ENCODE measurements around the gene POU2AF1. TPM values are rescaled to one million over a fixed set of nuclear protein-coding genes. Genes with fewer than 3 reads are reported as not detected.

POU2AF1 gene
- total RNA-seq, 1 experiment from 2014 or later: not detected

DNA sequence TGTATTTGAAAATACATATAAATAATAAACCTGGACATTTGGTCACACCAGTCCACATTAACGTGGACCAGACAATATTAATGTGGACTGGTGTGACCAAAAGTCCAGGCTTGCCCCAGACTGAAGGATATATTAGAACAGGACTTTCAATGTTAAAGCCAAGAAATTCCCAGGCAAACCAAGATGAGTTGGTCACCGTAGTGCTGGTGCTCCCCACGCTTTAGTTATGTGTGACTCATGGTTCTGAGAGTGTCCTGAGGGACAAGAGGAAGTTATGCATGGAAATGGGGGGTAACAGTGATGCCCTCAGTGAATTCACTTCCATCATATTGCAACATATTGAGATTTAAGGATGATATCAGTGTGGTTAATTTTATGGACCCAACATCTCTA, 31.4 kb downstream of the POU2AF1 start:
- no peaks in the 10 kb centered on the region for H3K4me1 Mint-ChIP-seq (ENCODE audit: low read depth, unreplicated experiment)
- DNase-seq: no peak
- H3K27me3 Mint-ChIP-seq (ENCODE audit: unreplicated experiment): no peaks in the 10 kb centered on the region
- no peak overlapping the region for H3K4me3 Mint-ChIP-seq (ENCODE audit: low read depth, unreplicated experiment)
- intact Hi-C loops (cut with micrococcal nuclease; ENCODE audit: unreplicated experiment): no loop called here
- H3K36me3 Mint-ChIP-seq (ENCODE audit: insufficient read depth, unreplicated experiment): no peaks in the 10 kb centered on the region
- TF ChIP-seq, protein P1, sequence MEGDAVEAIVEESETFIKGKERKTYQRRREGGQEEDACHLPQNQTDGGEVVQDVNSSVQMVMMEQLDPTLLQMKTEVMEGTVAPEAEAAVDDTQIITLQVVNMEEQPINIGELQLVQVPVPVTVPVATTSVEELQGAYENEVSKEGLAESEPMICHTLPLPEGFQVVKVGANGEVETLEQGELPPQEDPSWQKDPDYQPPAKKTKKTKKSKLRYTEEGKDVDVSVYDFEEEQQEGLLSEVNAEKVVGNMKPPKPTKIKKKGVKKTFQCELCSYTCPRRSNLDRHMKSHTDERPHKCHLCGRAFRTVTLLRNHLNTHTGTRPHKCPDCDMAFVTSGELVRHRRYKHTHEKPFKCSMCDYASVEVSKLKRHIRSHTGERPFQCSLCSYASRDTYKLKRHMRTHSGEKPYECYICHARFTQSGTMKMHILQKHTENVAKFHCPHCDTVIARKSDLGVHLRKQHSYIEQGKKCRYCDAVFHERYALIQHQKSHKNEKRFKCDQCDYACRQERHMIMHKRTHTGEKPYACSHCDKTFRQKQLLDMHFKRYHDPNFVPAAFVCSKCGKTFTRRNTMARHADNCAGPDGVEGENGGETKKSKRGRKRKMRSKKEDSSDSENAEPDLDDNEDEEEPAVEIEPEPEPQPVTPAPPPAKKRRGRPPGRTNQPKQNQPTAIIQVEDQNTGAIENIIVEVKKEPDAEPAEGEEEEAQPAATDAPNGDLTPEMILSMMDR (IDR thresholded peaks at IDR 0.05; ENCODE audit: unreplicated experiment): no peak
- no peaks in the 10 kb centered on the region for H3K9me3 Mint-ChIP-seq (ENCODE audit: low read depth, unreplicated experiment)
- H3K27ac Mint-ChIP-seq (ENCODE audit: unreplicated experiment): no peak overlapping the region
- CTCF ChIA-PET: no interaction called here
- no TSS peak for BruUV-seq (replicated peaks)

DNA sequence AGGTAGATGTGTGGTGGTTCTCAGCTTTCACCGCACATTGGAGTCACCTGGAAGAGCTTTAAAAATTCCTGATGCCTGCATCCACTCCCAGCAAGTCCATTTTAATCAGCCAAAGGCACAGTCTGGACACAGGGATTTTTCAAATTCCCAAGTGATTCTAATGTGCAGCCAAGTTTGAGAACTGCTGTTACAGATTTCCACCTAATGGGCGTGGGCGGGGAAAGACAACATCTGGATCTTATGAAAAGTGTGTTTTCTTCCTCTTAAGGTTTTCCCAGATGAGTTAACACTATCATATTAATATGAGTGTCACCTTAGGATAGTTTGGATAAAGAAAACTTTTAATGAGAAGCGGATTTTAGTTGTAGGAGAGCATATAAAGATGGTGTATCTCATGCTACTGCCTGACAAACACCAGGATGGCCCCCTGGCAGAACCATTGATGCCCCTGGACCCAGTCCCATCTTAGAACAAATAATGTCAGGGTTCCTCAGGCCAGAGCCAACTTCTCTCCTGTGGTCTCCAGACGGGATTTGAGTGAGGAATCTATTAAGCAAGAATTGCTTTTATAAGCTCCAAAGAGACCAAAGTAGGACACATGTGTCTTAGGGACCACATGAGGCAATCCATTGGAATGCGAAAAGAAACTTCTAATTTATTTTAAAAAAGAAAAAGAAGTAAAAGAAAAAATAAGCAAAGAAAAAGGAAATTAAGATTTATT, 31.9 kb downstream of the POU2AF1 start:
- intact Hi-C loops (cut with micrococcal nuclease; ENCODE audit: unreplicated experiment): no loop called here
- CTCF ChIA-PET: no interaction called here
- no peaks in the 10 kb centered on the region for H3K27me3 Mint-ChIP-seq (ENCODE audit: unreplicated experiment)
- no peak overlapping the region for H3K27ac Mint-ChIP-seq (ENCODE audit: unreplicated experiment)
- DNase-seq: no peak
- no peaks in the 10 kb centered on the region for H3K36me3 Mint-ChIP-seq (ENCODE audit: insufficient read depth, unreplicated experiment)
- no peak overlapping the region for H3K4me3 Mint-ChIP-seq (ENCODE audit: low read depth, unreplicated experiment)
- TF ChIP-seq, protein P1 (IDR thresholded peaks at IDR 0.05; ENCODE audit: unreplicated experiment): no peak
- no TSS peak for BruUV-seq (replicated peaks)
- no peaks in the 10 kb centered on the region for H3K4me1 Mint-ChIP-seq (ENCODE audit: low read depth, unreplicated experiment)
- no peaks in the 10 kb centered on the region for H3K9me3 Mint-ChIP-seq (ENCODE audit: low read depth, unreplicated experiment)

DNA sequence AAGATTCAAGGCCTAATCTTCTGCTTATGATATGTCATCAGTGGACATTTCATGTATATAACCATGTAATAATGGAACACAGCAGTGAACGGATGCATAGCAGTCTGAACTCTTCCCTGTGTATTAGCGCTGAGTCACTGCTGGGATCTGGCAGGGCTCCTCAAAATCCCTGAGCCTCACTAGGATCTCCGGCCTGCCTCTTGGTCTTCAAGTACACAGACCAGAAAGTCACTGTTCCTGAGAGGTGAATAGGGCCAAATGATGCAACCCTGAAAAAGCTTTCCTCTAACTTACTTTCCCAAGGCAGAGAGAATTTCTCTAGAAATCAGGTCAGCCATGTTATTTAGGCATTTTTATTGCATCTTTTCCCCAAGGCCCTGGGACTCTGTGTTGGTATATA, 35.0 kb downstream of the POU2AF1 start:
- Mint-ChIP-seq H3K4me3 (ENCODE audit: low read depth, unreplicated experiment) (no peak overlapping the region), H3K27ac (ENCODE audit: unreplicated experiment) (no peak overlapping the region), H3K9me3 (ENCODE audit: low read depth, unreplicated experiment) (peaks cover 4% of the 10 kb centered on the region), H3K36me3 (ENCODE audit: insufficient read depth, unreplicated experiment) (no peaks in the 10 kb centered on the region), H3K4me1 (ENCODE audit: low read depth, unreplicated experiment) (no peaks in the 10 kb centered on the region), H3K27me3 (ENCODE audit: unreplicated experiment) (no peaks in the 10 kb centered on the region)
- intact Hi-C loops (cut with micrococcal nuclease; ENCODE audit: unreplicated experiment): no loop called here
- BruUV-seq (replicated peaks): no TSS peak
- DNase-seq: no peak
- TF ChIP-seq, protein P1 (IDR thresholded peaks at IDR 0.05; ENCODE audit: unreplicated experiment): no peak
- CTCF ChIA-PET: no interaction called here

DNA sequence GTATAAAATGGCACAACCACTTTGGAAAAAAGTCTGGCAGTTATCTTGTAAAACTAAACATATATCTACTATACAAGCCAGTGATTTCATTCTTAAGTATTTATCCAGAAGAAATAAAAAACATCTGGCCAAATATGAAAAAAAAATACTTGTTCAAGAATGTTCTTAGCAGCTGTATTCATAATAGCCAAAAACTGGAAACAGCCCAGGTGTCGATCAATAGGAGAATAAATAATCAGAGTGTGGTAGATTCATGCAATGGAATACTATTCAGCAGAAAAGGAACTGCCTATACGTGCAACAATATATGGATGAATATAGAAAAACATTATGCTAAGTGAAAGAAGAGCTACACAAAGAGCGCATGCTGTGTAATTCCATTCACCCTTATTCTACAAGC, 36.7 kb downstream of the POU2AF1 start:
- TF ChIP-seq, protein P1 (IDR thresholded peaks at IDR 0.05; ENCODE audit: unreplicated experiment): no peak
- no TSS peak for BruUV-seq (replicated peaks)
- DNase-seq: no peak
- Mint-ChIP-seq H3K9me3 (ENCODE audit: low read depth, unreplicated experiment) (peaks cover 4% of the 10 kb centered on the region), H3K4me3 (ENCODE audit: low read depth, unreplicated experiment) (no peak overlapping the region), H3K27ac (ENCODE audit: unreplicated experiment) (no peak overlapping the region), H3K36me3 (ENCODE audit: insufficient read depth, unreplicated experiment) (no peaks in the 10 kb centered on the region), H3K4me1 (ENCODE audit: low read depth, unreplicated experiment) (no peaks in the 10 kb centered on the region), H3K27me3 (ENCODE audit: unreplicated experiment) (no peaks in the 10 kb centered on the region)
- intact Hi-C loops (cut with micrococcal nuclease; ENCODE audit: unreplicated experiment): no loop called here
- CTCF ChIA-PET: no interaction called here
